Nephron progenitor cell (in vitro differentiated cells): ENCODE data around the gene PRKCQ.

Experiments
- DNase-seq: peaks from one replicate; pipeline ENCODE4 v3.0.0; 2021
- H3K27ac Mint-ChIP-seq: 2 replicates; pipeline ENCODE4 v1.8.0; 2021; ENCODE audit warnings: mild to moderate bottlenecking, moderate library complexity, mixed read lengths
- H3K27me3 Mint-ChIP-seq: 2 replicates; pipeline ENCODE4 v1.8.0; 2021; ENCODE audit warnings: mild to moderate bottlenecking, low read depth, mixed read lengths; ENCODE audit not compliant: poor library complexity
- H3K36me3 Mint-ChIP-seq: 2 replicates; pipeline ENCODE4 v1.8.0; 2021; ENCODE audit warnings: low read depth, mixed read lengths
- H3K4me1 Mint-ChIP-seq: 2 replicates; pipeline ENCODE4 v1.8.0; 2021; ENCODE audit warnings: mixed read lengths
- H3K4me3 Mint-ChIP-seq: 2 replicates; pipeline ENCODE4 v1.8.0; 2021; ENCODE audit warnings: mild to moderate bottlenecking, moderate library complexity, mixed read lengths
- H3K9me3 Mint-ChIP-seq: 2 replicates; pipeline ENCODE4 v1.8.0; 2021; ENCODE audit warnings: mild to moderate bottlenecking, moderate library complexity, mixed read lengths
- TF ChIP-seq, protein P1 (sequence below): fragments of 200-600 bp; sonication (generic); IDR thresholded peaks from 2 replicates; pipeline ENCODE4 v1.5.0; 2021; ENCODE audit warnings: antibody characterized with exemption

The PRKCQ gene

DNA sequence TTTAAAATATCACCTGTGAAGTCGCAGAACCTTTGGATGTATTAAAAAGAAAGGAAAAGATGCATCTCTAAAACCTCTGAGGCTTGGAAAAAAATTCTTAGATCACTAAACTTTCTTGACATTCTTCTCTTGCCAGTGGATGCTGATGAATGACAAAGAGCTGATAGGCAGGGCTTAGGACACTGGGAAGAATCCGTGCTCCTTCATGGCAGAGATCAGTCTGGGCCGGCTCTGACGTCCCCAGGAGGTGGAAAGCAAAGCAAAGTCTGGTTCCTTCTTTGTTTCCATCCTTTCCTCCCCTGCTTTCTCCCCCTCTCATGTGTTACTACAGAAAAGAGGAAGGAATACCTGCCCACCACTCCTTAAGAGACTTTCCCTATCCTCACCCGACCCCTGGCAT is 161.9 kb downstream of the PRKCQ start:
- TF ChIP-seq, protein P1, sequence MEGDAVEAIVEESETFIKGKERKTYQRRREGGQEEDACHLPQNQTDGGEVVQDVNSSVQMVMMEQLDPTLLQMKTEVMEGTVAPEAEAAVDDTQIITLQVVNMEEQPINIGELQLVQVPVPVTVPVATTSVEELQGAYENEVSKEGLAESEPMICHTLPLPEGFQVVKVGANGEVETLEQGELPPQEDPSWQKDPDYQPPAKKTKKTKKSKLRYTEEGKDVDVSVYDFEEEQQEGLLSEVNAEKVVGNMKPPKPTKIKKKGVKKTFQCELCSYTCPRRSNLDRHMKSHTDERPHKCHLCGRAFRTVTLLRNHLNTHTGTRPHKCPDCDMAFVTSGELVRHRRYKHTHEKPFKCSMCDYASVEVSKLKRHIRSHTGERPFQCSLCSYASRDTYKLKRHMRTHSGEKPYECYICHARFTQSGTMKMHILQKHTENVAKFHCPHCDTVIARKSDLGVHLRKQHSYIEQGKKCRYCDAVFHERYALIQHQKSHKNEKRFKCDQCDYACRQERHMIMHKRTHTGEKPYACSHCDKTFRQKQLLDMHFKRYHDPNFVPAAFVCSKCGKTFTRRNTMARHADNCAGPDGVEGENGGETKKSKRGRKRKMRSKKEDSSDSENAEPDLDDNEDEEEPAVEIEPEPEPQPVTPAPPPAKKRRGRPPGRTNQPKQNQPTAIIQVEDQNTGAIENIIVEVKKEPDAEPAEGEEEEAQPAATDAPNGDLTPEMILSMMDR: no peak
- Mint-ChIP-seq H3K36me3 (no peaks in the 10 kb centered on the region), H3K4me3 (no peak overlapping the region), H3K27me3 (peaks cover 4% of the 10 kb centered on the region), H3K27ac (no peak overlapping the region), H3K9me3 (no peaks in the 10 kb centered on the region), H3K4me1 (no peaks in the 10 kb centered on the region)
- DNase-seq: no peak

DNA sequence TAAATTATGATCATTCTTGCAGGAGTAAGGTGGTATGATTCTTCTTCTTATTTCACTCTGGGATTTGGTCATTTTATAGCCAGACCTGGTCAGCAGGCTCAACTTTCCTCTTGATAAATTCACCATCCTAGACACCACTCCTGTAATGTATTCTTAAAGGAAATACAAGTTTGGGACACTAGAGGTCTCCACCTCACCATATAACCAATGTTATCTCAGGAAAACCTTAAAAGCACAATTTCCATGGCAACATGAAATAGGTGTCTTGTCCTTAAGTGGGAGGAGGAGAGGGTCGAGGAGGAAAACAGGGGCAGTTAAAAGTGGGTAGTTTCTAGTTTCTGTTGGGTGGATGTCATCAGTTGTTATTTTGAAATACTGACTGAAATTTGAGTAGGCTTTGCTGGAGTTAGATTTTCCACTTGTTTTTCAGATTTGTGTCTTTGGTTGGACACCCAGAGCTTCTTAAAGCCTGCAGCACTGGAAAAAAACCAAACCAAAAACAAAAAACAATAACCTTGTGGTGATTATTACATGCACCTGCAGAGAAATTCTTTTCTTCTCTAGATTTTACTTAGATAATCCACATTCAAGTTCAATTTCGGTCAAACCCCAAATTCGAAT is 163.1 kb downstream of the PRKCQ start:
- Mint-ChIP-seq H3K27me3 (peaks cover 4% of the 10 kb centered on the region), H3K36me3 (no peaks in the 10 kb centered on the region), H3K27ac (no peak overlapping the region), H3K4me3 (no peak overlapping the region), H3K9me3 (no peaks in the 10 kb centered on the region), H3K4me1 (no peaks in the 10 kb centered on the region)
- TF ChIP-seq, protein P1: peak; percentile 70
- DNase-seq: peak; percentile 27

DNA sequence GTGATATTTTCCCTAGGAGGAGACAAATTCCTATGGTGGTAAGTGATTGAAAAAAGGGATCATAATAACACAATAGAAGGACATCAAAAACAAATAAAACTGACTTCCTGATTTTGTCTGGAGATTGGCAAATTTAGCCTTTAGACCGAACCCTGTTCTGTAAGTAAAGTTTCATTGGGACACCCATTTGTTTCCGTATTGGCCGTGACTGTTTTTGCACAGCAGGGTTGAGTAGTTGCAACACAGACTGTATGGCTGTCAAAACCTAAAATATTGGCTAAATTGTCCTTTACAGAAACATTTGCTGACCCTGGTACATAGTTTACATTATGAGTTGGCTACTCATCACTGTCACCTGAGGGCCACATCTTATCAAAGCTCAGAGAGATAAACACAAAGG is 168.6 kb downstream of the PRKCQ start:
- H3K27me3 Mint-ChIP-seq: peaks cover 8% of the 10 kb centered on the region
- no peak overlapping the region for H3K27ac Mint-ChIP-seq
- TF ChIP-seq, protein P1: no peak
- H3K36me3 Mint-ChIP-seq: no peaks in the 10 kb centered on the region
- H3K4me1 Mint-ChIP-seq: peaks cover 19% of the 10 kb centered on the region
- H3K9me3 Mint-ChIP-seq: no peaks in the 10 kb centered on the region
- no peak for DNase-seq
- H3K4me3 Mint-ChIP-seq: no peak overlapping the region

DNA sequence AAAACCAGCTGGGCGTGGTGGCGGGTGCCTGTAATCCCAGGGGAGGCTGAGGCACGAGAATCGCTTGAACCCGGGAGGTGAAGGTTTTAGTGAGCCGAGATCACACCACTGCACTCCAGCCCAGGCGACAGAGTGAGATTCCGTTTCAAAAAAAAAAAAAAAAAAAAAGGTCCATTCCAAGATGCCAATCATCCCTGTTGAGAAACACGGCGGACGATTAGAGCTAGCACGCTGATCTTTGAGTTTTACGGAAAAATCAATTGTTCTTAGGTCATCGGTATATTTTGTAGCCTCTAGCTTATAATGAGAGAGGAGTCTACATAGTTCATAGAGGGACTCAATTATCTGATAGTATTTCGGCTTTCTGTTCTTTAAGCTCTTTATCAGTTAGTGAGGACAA is 169.2 kb downstream of the PRKCQ start:
- Mint-ChIP-seq H3K4me3 (no peak overlapping the region), H3K27me3 (peaks cover 8% of the 10 kb centered on the region), H3K36me3 (no peaks in the 10 kb centered on the region), H3K9me3 (no peaks in the 10 kb centered on the region), H3K27ac (no peak overlapping the region), H3K4me1 (peaks cover 19% of the 10 kb centered on the region)
- TF ChIP-seq, protein P1: no peak
- no peak for DNase-seq

DNA sequence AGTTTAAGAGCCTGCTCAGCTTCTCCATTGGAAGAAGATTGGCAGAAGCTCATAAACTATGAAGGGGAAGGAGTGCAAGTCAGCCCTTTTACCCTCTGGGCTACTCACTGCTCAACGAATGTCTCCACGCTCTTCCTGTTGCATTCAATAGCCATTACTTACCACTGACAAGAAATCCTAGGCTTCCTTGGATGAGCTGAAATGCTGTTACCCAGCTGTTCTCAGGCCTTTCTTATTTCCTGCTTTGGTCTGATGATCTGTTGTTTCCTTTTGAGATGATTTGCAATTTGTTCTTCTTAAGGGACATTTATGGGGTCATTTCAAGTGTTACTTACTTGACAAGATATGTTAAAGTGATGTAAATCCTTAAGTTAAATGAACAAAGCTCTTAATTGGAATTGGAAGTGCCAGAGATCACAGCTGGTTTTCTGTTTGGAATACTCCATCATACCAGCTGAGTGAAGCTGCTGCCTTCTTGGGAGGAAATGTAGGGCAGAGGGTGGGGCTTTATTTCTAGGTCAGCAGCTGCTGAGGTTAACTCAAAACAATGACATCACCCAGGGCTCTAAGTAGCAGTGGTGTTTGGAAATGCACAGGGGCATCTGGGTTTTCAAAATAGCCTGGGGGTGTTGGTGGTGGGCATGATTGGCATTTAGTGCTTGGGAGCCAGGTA is 170.0 kb downstream of the PRKCQ start:
- TF ChIP-seq, protein P1: no peak
- DNase-seq: no peak
- H3K9me3 Mint-ChIP-seq: no peaks in the 10 kb centered on the region
- H3K4me3 Mint-ChIP-seq: no peak overlapping the region
- peaks cover 14% of the 10 kb centered on the region for H3K27me3 Mint-ChIP-seq
- no peaks in the 10 kb centered on the region for H3K36me3 Mint-ChIP-seq
- H3K27ac Mint-ChIP-seq: peak overlapping the region; percentile 66
- peaks cover 19% of the 10 kb centered on the region for H3K4me1 Mint-ChIP-seq

DNA sequence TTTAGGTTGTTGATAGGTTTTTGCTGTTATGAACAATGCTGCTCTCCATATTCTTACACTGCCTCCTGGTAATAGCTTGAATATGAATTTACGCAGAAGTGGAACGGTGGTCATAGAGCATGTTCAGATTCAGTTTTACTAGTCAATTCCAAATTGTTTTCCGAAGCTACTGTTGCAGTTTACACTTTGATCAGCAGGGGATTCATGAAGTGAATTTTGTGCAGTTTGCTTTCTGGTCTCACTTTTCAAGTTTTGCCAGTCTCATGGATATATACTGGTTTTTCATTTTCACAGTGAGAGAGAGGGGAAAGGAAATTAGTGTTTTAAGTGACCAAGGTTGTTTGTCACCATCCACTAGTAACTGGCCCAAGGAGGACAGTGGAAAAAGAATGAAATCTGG is 171.3 kb downstream of the PRKCQ start:
- peaks cover 19% of the 10 kb centered on the region for H3K4me1 Mint-ChIP-seq
- peaks cover 21% of the 10 kb centered on the region for H3K27me3 Mint-ChIP-seq
- no peak for DNase-seq
- TF ChIP-seq, protein P1: no peak
- H3K27ac Mint-ChIP-seq: no peak overlapping the region
- no peak overlapping the region for H3K4me3 Mint-ChIP-seq
- H3K36me3 Mint-ChIP-seq: no peaks in the 10 kb centered on the region
- H3K9me3 Mint-ChIP-seq: no peaks in the 10 kb centered on the region
